Measurements from ENCODE around the gene ANKRD16.
"Not testable (repeated sequence)": the region's sequence is repeated elsewhere in the genome, so short reads cannot be mapped to it uniquely, and the experiment has no call there.

The ANKRD16 gene

DNA sequence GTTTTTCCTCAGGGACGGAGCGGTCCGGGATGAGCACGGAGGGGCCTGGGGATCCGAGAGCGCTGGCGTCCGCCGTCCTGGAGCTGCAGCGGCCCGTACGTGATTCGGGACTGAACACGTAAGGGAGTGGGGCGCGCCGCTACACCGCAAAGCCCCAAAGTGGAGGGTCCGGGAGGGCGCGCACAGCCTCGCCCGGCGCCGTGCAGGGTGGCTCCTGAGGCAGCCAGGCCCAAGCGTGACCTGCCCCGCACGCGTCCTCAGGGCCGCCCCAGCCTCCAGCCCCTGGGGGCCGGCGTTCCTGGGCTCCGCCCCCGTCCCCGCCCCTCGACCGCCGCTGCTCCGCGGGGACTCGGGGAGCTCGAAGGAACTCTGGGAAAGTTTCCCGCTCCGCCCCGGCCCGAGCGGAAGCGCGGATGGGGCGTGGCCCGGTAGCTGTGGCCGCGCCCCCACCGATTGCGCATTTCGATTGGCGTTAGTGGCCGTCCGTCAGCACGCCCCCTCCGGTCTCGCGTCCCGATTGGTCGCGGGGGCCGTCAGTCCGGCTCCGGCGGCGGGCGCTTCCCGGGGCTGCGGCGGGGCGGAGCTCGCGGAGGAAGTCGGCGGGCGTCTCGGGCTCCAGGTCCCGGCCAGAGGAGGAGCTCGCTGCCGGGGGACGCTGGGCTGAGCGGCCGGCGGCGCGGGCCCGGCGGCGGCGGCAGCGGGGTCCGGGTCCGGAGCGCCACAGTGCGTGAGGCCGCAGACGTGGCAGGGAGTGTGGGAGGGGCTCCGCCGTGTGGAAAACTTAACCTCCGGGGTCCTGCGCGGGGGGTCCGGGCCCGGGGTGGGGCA is at the start of gene ANKRD16, which contains the start of gene FBH1:
Gene ANKRD16, minus strand, starts transcription at position 270 of the 828 bp plus-strand sequence. CDS start 539 bp downstream, outside the sequence.
Gene FBH1, plus strand, starts transcription at position 620 of the 828 bp plus-strand sequence. Its CDS starts 103 bp downstream, at position 723.
- DNase-seq: peak; percentile 99

DNA sequence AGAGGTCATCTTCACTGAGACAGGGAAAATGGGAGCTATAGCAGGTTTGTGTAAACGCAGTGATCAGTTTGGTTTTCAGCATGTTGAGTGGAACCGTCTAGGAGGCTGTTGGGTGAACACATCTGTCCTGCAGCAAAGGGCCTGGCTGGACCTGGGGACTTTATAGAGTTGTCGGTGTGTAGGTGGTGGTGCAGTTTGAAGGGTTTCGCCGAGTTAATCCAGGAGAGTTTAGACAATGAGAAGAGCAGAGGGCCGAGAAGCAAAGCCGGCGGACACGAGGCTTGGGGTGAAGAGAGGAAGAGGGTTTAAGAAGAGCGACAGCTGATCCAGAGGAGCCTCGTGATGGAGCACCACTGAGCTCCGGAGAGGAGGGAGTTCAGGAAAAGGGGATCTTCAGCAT is 48.6 kb upstream of the ANKRD16 start:
- DNase-seq: no peak

DNA sequence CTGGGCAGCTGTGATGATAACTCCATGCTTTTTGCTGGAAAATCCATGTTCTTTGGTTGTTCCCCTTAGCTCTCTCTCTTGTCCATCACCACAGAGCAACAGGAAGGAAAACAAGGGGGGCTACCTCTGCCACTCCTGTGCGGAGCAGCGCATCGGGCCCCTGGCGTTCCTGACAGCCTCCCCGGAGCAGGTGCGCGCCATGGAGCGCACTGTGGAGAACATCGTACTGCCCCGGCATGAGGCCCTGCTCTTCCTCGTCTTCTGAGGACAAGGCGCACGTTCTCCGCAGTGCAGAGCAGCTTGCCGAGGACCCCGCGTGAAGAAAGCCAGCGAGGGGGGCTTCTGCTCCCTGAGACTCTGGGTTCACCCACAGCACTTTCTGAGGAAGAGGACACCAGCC is 47.3 kb upstream of the ANKRD16 start:
- no peak for DNase-seq

GRCh38 chr10:5935628-5936027 is 45.9 kb upstream of the ANKRD16 start:
- no peak for DNase-seq

DNA sequence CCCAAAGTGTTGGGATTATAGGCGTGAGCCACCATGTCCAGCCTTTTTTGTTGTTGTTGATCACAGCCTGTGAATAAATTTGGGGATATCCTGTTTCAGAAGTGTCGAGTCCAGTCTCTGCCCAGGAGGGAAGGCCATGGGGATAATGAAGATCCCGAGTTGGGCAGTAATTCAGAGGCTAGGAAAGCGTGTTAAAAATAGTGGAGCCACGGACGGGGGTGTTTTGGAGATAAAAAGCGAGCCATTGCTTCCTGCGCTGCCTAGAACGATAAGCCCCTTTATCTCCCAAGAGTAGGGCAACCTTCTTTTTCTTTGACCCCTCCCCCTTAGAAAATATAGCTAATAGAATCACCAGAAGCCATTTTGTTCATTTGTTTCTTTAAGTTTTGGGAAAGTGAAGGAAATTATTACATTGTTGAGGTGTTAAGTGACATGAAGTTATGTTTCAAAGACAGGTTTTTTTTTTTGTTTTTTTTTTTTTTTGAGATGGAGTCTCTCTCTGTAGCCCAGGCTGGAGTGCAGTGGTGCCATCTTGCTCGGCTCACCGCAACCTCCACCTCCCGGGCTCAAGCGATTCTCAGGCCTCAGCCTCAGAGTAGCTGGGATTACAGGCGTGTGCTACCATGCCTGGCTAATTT is 44.3 kb upstream of the ANKRD16 start:
- no peak for DNase-seq

- DNase-seq: no peak
These were observed 42.7 kb upstream of the ANKRD16 start for GRCh38 chr10:5932345-5932744.

GRCh38 chr10:5930272-5930671 is 40.6 kb upstream of the ANKRD16 start:
- no peak for DNase-seq

DNA sequence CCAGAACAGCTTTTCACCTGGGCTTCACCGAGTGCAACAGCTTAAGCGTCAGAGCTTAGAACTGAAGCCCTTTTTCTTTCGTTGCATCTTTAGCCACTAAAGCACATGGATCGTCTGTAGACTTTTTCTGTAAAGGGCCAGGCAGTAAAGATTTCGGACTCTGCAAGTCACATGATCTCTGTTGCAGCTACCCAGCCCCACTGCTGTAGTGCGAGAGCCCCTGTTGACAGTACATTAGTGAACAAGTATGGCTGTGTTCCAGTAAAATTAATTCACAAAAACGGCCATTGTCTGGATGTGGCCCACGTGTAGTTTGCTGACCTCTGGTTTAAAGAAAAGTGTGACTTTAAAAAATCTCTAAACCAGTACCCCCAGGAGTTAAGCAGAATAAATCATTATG is 39.7 kb upstream of the ANKRD16 start:
- no peak for DNase-seq

GRCh38 chr10:5927306-5927705 is 37.6 kb upstream of the ANKRD16 start:
- no peak for DNase-seq

DNA sequence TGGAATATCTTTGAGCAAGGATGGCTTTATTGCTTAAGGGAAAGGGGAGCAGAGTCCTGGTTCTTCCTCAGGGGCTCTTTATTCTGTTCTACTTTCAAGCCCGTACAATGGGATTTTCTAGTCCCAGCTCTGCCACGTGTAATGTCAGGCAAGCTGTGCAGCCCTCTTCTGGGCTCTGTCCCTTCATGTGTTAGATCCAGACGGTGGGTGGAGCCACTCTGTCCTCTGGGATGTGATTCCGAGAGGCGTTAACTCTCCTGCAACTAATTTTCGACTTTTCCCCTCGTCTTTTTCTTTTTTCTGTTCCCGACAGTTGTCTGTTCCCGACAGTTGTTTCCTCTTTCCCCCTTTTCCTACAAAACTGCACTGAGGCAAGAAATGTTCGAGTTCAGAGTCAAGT is 35.2 kb upstream of the ANKRD16 start:
- no peak for DNase-seq

GRCh38 chr10:5921746-5922145 is 32.1 kb upstream of the ANKRD16 start:
- DNase-seq: no peak

GRCh38 chr10:5919568-5919967 is 29.9 kb upstream of the ANKRD16 start:
- DNase-seq: no peak

- DNase-seq: no peak
These were observed 29.1 kb upstream of the ANKRD16 start for GRCh38 chr10:5918763-5919162.

GRCh38 chr10:5917305-5917704 is 27.6 kb upstream of the ANKRD16 start:
- DNase-seq: no peak

GRCh38 chr10:5915451-5915850 is 25.8 kb upstream of the ANKRD16 start:
- DNase-seq: no peak

GRCh38 chr10:5913736-5914135 is 24.0 kb upstream of the ANKRD16 start:
- DNase-seq: no peak

GRCh38 chr10:5911670-5912069 is 22.0 kb upstream of the ANKRD16 start:
- no peak for DNase-seq

- DNase-seq: no peak
These were observed 20.8 kb upstream of the ANKRD16 start for GRCh38 chr10:5910323-5911100.

DNA sequence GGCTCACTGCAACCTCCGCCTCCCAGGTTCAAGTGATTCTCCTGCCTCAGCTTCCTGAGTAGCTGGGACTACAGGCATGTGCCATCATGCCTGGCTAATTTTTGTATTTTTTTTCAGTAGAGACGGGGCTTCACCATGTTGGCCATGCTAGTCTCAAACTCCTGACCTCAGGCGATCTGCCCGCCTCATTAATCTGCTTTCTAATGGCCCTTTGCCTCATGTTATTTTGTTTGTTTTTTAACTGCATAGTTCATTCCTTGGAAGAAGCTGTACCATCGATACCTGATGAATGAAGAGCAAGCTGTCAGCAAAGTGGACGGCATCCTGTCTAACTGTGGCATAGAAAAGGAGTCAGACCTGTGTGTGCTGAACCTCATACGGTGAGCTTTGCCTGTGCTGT is 19.0 kb upstream of the ANKRD16 start:
- not testable (repeated sequence) for DNase-seq

- DNase-seq: no peak
These were observed 17.0 kb upstream of the ANKRD16 start for GRCh38 chr10:5906651-5907050.

GRCh38 chr10:5905854-5906507 is 16.3 kb upstream of the ANKRD16 start:
- no peak for DNase-seq

DNA sequence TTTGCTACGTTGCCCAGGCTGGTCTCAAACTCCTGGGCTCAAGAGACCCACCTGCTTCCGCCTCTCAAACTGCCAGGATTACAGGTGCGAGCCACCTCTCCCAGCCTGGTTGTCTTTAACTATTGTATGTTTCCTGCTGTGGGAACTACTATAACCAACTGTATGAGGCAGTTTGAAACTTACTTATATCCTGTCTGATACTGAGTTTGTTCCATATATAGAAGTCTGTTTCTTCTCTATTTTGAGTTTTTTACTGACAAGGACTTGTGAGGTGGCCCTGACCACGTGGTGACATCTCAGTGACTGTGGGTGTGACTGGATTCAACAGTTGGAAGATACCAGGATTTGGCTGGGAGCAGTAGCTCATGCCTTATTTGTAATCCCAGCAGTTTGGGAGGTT is 14.5 kb upstream of the ANKRD16 start:
- DNase-seq: no peak

- no peak for DNase-seq
These were observed 13.9 kb upstream of the ANKRD16 start for GRCh38 chr10:5903563-5903962.
